Mesothelial cell of epicardium (in vitro differentiated cells): ENCODE measurements around the gene CPNE6. TPM values are rescaled to one million over a fixed set of nuclear protein-coding genes. Genes with fewer than 3 reads are reported as not detected.

Experiments
- DNase-seq, 2 experiments: peaks; one replicate each; pipeline ENCODE4 v3.0.0; 2021; ENCODE audit warnings: low spot score in 2 of 2; ENCODE audit not compliant: unreplicated experiment in 2 of 2
- H3K27ac Mint-ChIP-seq: 2 replicates; pipeline ENCODE4 v1.8.0; 2021; ENCODE audit warnings: mixed read lengths
- H3K27me3 Mint-ChIP-seq: 2 replicates; pipeline ENCODE4 v1.8.0; 2021; ENCODE audit warnings: low read depth, mixed read lengths
- H3K36me3 Mint-ChIP-seq: 2 replicates; pipeline ENCODE4 v1.8.0; 2021; ENCODE audit warnings: mixed read lengths
- H3K4me1 Mint-ChIP-seq: 2 replicates; pipeline ENCODE4 v1.8.0; 2021; ENCODE audit warnings: mixed read lengths
- H3K4me3 Mint-ChIP-seq: 2 replicates; pipeline ENCODE4 v1.8.0; 2021; ENCODE audit warnings: mild to moderate bottlenecking, moderate library complexity, mixed read lengths
- H3K9me3 Mint-ChIP-seq: 2 replicates; pipeline ENCODE4 v1.8.0; 2021; ENCODE audit warnings: mixed read lengths
- CTCF ChIP-seq: fragments of 200-600 bp; sonication (generic); IDR thresholded peaks from one replicate; pipeline ENCODE4 v1.5.0; 2021; ENCODE audit warnings: antibody characterized with exemption; ENCODE audit not compliant: unreplicated experiment
- total RNA-seq: library from RNA; stranded (reverse); gene quantifications from 3 replicates; pipeline ENCODE4 v1.2.1, GENCODE V29; 2021

The CPNE6 gene
- total RNA-seq, 1 donor from 2014 or later, result not detected

- Mint-ChIP-seq H3K9me3 (no peaks in the 10 kb centered on the region), H3K36me3 (peaks cover 32% of the 10 kb centered on the region), H3K4me3 (no peak overlapping the region), H3K27ac (no peak overlapping the region), H3K4me1 (peaks cover 18% of the 10 kb centered on the region), H3K27me3 (peaks cover 2% of the 10 kb centered on the region)
- no peak for DNase-seq
- no peak for TF ChIP-seq CTCF
These were observed 48.3 kb downstream of the CPNE6 start for GRCh38 chr14:24119691-24120090.

- no peak for TF ChIP-seq CTCF
- Mint-ChIP-seq H3K27ac (no peak overlapping the region), H3K4me3 (no peak overlapping the region), H3K9me3 (no peaks in the 10 kb centered on the region), H3K36me3 (peaks cover 35% of the 10 kb centered on the region), H3K4me1 (peaks cover 7% of the 10 kb centered on the region), H3K27me3 (no peaks in the 10 kb centered on the region)
- DNase-seq, result no peak
These were observed 49.8 kb downstream of the CPNE6 start for GRCh38 chr14:24121210-24121609.

GRCh38 chr14:24122416-24122815 is 51.1 kb downstream of the CPNE6 start:
- no peaks in the 10 kb centered on the region for H3K27me3 Mint-ChIP-seq
- no peaks in the 10 kb centered on the region for H3K9me3 Mint-ChIP-seq
- H3K4me3 Mint-ChIP-seq, result no peak overlapping the region
- no peak for TF ChIP-seq CTCF
- DNase-seq, result no peak
- peaks cover 35% of the 10 kb centered on the region for H3K36me3 Mint-ChIP-seq
- no peaks in the 10 kb centered on the region for H3K4me1 Mint-ChIP-seq
- H3K27ac Mint-ChIP-seq, result no peak overlapping the region

DNA sequence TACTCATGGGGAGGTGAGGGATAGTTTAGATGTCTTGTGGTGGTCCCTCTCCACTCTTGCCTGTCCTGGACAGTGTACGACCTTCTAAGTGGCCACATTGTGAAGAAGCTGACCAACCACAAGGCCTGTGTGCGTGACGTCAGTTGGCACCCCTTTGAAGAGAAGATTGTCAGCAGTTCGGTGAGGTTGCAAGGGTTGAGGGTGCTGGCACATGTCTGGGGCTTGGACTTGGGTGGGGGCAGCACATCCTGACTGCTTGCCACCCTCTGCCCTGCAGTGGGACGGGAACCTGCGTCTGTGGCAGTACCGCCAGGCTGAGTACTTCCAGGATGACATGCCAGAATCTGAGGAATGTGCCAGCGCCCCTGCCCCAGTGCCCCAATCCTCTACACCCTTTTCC is 51.5 kb downstream of the CPNE6 start:
- no peak for TF ChIP-seq CTCF
- Mint-ChIP-seq H3K4me1 (no peaks in the 10 kb centered on the region), H3K27me3 (no peaks in the 10 kb centered on the region), H3K36me3 (peaks cover 35% of the 10 kb centered on the region), H3K4me3 (no peak overlapping the region), H3K27ac (no peak overlapping the region), H3K9me3 (no peaks in the 10 kb centered on the region)
- no peak for DNase-seq

GRCh38 chr14:24123424-24124417 is 52.4 kb downstream of the CPNE6 start:
- Mint-ChIP-seq H3K36me3 (peaks cover 31% of the 10 kb centered on the region), H3K9me3 (no peaks in the 10 kb centered on the region), H3K27me3 (no peaks in the 10 kb centered on the region)

More at GRCh38 chr14:24123424-24124417, 52.4 kb downstream of the CPNE6 start:
- TF ChIP-seq CTCF, result no peak
- Mint-ChIP-seq H3K4me1 (no peaks in the 10 kb centered on the region), H3K4me3 (no peak overlapping the region), H3K27ac (no peak overlapping the region)
- no peak for DNase-seq
